HG02642 (cell line): ENCODE data around the gene SUPV3L1.
"Not testable (repeated sequence)": the region's sequence is repeated elsewhere in the genome, so short reads cannot be mapped to it uniquely, and the experiment has no call there.

Source experiments
- ATAC-seq: cut with Tn5 transposase; IDR thresholded peaks from one replicate; pipeline ENCODE4 v1.9.1; 2021; ENCODE audit warnings: mild to moderate bottlenecking; ENCODE audit not compliant: unreplicated experiment, poor library complexity

Gene SUPV3L1

GRCh38 chr10:69251417-69251816 lies 71.4 kb downstream of the SUPV3L1 start:
- not testable (repeated sequence) for ATAC-seq

DNA sequence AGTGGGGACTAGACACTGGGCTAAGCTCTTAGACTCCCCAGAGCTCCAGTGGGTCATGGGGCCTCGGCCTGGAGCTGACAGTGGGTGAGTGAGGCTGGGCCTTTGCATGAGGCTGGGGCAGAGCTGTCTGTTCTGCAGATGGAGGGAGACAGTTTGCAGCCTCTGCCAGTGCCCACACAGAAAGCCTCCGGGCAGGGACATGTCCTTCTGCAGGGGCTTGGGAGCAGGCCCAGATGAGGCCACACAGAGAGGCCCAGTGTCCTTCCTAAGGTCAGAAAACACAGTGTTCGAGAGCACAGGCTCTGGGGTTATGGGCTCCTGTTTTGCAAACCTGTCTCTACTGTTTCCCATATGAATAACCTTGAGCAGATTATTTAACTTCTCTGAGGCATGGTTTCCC lies 73.1 kb downstream of the SUPV3L1 start:
- ATAC-seq, result no peak

DNA sequence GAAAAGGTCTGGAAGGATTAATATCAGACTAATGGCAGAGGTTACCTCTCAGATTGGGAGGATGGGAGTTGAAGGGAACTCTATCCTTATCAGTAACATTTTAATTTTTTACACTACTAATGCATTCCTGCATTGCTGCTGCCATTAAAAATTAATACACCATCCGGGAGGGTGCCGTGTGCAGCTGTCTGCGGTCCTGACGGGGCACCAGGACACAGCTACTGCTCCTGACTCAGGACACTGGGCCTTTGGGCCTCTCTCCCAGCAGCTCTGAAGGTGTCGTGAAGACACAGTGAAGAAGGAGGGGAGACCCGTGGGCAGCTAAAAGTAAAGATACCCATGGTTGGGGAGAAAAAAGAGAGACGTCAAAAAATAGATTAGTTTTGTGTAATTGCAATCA lies 74.8 kb downstream of the SUPV3L1 start:
- ATAC-seq, result no peak
